B cell (primary cell): ENCODE data around the gene ASTN2. TPM values are rescaled to one million over a fixed set of nuclear protein-coding genes. Genes with fewer than 3 reads are reported as not detected.

Source experiments
- ATAC-seq: fragments of 200-7000 bp; cut with Tn5 transposase; one replicate; pipeline ENCODE4 v1.10.0; 2021; ENCODE audit warnings: low read depth, mild to moderate bottlenecking, moderate number of reproducible peaks, moderate library complexity
- CTCF ChIA-PET: fragments of 350-600 bp; sonication (Branson Sonifier 250); formaldehyde crosslinking; loops from one replicate; lab custom pipeline; 2021; ENCODE audit warnings: antibody characterized with exemption, inconsistent platforms; lab: Charles Lee
- POLR2A ChIA-PET: fragments of 350-600 bp; sonication (Branson Sonifier 250); formaldehyde crosslinking; loops from one replicate; lab custom pipeline; 2021; ENCODE audit warnings: antibody characterized with exemption; lab: Charles Lee
- DNase-seq: peaks from one replicate; pipeline ENCODE4 v3.0.0; 2013
- H2AFZ ChIP-seq: 2 replicates; pipeline ENCODE4 v1.6.1; 2012; ENCODE audit warnings: mild to moderate bottlenecking, low read depth, low read length; ENCODE audit not compliant: insufficient read depth, poor library complexity, severe bottlenecking
- H3K27ac ChIP-seq, 2 donors: 1 replicate in 1 of 2; 2 replicates in 1 of 2; pipeline ENCODE4 v1.5.1; 2012 to 2013; ENCODE audit warnings: low read length in 2 of 2, mild to moderate bottlenecking in 2 of 2, moderate library complexity in 1 of 2
- H3K27me3 ChIP-seq, 4 experiments: fragments of 200-600 bp in 1 of 4; sonication (generic) in 1 of 4; replicated peaks in 1 of 4; 1 replicate in 2 of 4; 2 replicates in 2 of 4; pipeline versions ENCODE4 v1.6.1 to v1.7.0; 2013 to 2016; ENCODE audit warnings: low read length in 3 of 4, mild to moderate bottlenecking in 2 of 4, mixed read lengths in 1 of 4, moderate library complexity in 1 of 4; ENCODE audit not compliant: insufficient read depth in 4 of 4, control insufficient read depth in 3 of 4; ENCODE audit errors: control extremely low read depth in 1 of 4
- H3K36me3 ChIP-seq, 2 experiments: replicated peaks in 1 of 2; 1 replicate in 1 of 2; 2 replicates in 1 of 2; pipeline versions ENCODE4 v1.6.1 to v1.7.1; 2013; ENCODE audit warnings: low read length in 1 of 2; ENCODE audit not compliant: insufficient read depth in 2 of 2, control insufficient read depth in 1 of 2; ENCODE audit errors: control extremely low read depth in 1 of 2, extremely low read depth in 1 of 2
- H3K4me1 ChIP-seq, 2 donors: fragments of 200-600 bp in 1 of 2; sonication (generic) in 1 of 2; 1 replicate in 1 of 2; 2 replicates in 1 of 2; pipeline versions ENCODE4 v1.5.1 to v1.6.1; 2013 to 2017; ENCODE audit warnings: low read length in 2 of 2; ENCODE audit not compliant: control insufficient read depth in 2 of 2, insufficient read depth in 2 of 2
- H3K4me2 ChIP-seq: replicated peaks from 2 replicates; pipeline ENCODE3; 2012; ENCODE audit warnings: mild to moderate bottlenecking, low read depth, low read length; ENCODE audit not compliant: poor library complexity, severe bottlenecking
- H3K4me3 ChIP-seq, 5 experiments: fragments of 200-600 bp in 1 of 5; sonication (generic) in 1 of 5; 1 replicate in 3 of 5; 2 replicates in 2 of 5; pipeline versions ENCODE4 v1.5.1 to v1.7.0; 2011 to 2016; ENCODE audit warnings: low read length in 4 of 5, mild to moderate bottlenecking in 4 of 5, low read depth in 2 of 5, control low read depth in 1 of 5, moderate library complexity in 1 of 5; ENCODE audit not compliant: insufficient read depth in 1 of 5; ENCODE audit errors: control extremely low read depth in 1 of 5, extremely low read depth in 1 of 5
- H3K79me2 ChIP-seq: fragments of 200-600 bp; sonication (generic); one replicate; pipeline ENCODE4 v1.6.0; 2016; ENCODE audit warnings: low read length; ENCODE audit not compliant: control insufficient read depth, insufficient read depth
- H3K9ac ChIP-seq: fragments of 200-600 bp; sonication (generic); 2 replicates; pipeline ENCODE4 v1.6.1; 2017; ENCODE audit warnings: mild to moderate bottlenecking, low read length, moderate library complexity
- H3K9me3 ChIP-seq, 3 donors: one replicate each; pipeline versions ENCODE4 v1.6.1 to v1.7.1; 2013; ENCODE audit warnings: low read length in 2 of 3; ENCODE audit not compliant: control insufficient read depth in 2 of 3, insufficient read depth in 1 of 3; ENCODE audit errors: control extremely low read depth in 1 of 3
- H4K20me1 ChIP-seq: 2 replicates; pipeline ENCODE4 v1.6.0; 2012; ENCODE audit warnings: mild to moderate bottlenecking, low read length; ENCODE audit not compliant: insufficient read depth, control insufficient read depth, poor library complexity, severe bottlenecking
- H3K27ac Mint-ChIP-seq: one replicate; pipeline ENCODE4 v1.8.0; 2021; ENCODE audit warnings: mixed read lengths
- H3K27me3 Mint-ChIP-seq: one replicate; pipeline ENCODE4 v1.8.0; 2021; ENCODE audit warnings: mixed read lengths
- H3K4me1 Mint-ChIP-seq: one replicate; pipeline ENCODE4 v1.8.0; 2021; ENCODE audit warnings: mixed read lengths
- H3K4me3 Mint-ChIP-seq: one replicate; pipeline ENCODE4 v1.8.0; 2021; ENCODE audit warnings: mixed read lengths
- H3K9me3 Mint-ChIP-seq: one replicate; pipeline ENCODE4 v1.8.0; 2022; ENCODE audit warnings: mixed read lengths; ENCODE audit not compliant: insufficient read depth
- EZH2 ChIP-seq: IDR thresholded peaks from 2 replicates; pipeline ENCODE4 v1.6.1; 2012; ENCODE audit warnings: borderline replicate concordance, low read depth, mild to moderate bottlenecking, moderate library complexity, low read length; ENCODE audit not compliant: insufficient read depth, poor library complexity, severe bottlenecking
- WGBS: methylation state at CpG from one replicate; pipeline ENCODE4 v1.1.5; 2013; ENCODE audit warnings: missing lambda C conversion rate; ENCODE audit not compliant: insufficient coverage; 5-methylcytosine and 5-hydroxymethylcytosine counted together
- intact Hi-C: fragments of 100-400 bp; cut with micrococcal nuclease; formaldehyde crosslinking; loops from one replicate; pipeline ENCODE4 v1.10.0; 2022
- polyA plus RNA-seq: library from polyadenylated mRNA; depleted of rRNA; stranded (reverse); fragments of >200 nt; gene quantifications from 2 replicates; pipeline ENCODE4 v1.2.3, GENCODE V29; 2012
- total RNA-seq, 2 donors: library from RNA; stranded (reverse); fragments of 120-200 nt in 1 of 2; gene quantifications; 1 replicate in 1 of 2; 2 replicates in 1 of 2; pipeline versions ENCODE4 v1.2.3 to v1.2.4, GENCODE V29; 2013 to 2022
- TF ChIP-seq, protein P1 (sequence below): fragments of 200-600 bp; IDR thresholded peaks from one replicate; pipeline ENCODE4 v1.8.0; 2022; ENCODE audit warnings: antibody characterized with exemption, mild to moderate bottlenecking

ASTN2 gene
- total and polyA plus RNA-seq, 2 donors (not counting 1 experiment from before 2014, with no cell fraction given) = 1.2 to 3.6 TPM

DNA sequence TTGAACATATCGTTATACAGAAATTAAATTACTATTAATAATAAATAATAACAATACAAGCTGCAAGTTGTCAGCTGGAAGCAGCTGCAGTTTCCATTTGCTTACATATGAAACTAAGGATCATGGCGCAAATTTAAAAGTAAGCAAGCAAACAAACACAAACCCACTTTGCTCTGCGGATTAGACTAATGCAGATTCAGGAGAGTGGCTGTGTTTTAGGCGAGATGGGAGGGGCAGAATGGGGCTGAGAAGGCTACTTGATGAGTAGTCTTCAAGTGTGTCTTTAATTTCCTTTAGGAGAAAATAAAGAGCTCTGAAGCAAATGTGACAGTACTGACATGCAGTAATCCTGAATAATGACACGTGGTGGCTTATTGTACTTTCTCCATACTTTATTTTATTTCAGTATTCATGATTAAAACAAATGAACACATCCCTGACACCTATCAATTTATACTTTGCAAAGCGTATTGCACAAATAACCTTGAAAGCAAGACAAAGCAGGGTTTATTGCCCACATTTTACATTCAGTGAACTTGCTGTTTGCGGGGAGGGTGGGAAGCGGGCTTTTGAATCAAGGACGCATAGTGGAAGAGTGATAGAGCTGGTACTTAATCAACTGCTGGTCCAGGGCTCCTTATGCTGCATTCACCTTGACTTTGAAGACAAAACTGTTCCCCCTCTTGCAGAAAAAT, 949.1 kb downstream of the ASTN2 start:
- Mint-ChIP-seq H3K4me1 (no peaks in the 10 kb centered on the region), H3K9me3 (no peaks in the 10 kb centered on the region), H3K27me3 (no peaks in the 10 kb centered on the region), H3K27ac (no peak overlapping the region), H3K4me3 (no peak overlapping the region)
- DNase-seq (no peak), ATAC-seq (no peak)
- POLR2A ChIA-PET = no interaction called here
- no peak overlapping the region for H3K4me3 ChIP-seq
- H3K27ac ChIP-seq = no peak overlapping the region
- no peak overlapping the region for H3K4me2 ChIP-seq
- TF ChIP-seq EZH2 = no peak
- TF ChIP-seq, protein P1, sequence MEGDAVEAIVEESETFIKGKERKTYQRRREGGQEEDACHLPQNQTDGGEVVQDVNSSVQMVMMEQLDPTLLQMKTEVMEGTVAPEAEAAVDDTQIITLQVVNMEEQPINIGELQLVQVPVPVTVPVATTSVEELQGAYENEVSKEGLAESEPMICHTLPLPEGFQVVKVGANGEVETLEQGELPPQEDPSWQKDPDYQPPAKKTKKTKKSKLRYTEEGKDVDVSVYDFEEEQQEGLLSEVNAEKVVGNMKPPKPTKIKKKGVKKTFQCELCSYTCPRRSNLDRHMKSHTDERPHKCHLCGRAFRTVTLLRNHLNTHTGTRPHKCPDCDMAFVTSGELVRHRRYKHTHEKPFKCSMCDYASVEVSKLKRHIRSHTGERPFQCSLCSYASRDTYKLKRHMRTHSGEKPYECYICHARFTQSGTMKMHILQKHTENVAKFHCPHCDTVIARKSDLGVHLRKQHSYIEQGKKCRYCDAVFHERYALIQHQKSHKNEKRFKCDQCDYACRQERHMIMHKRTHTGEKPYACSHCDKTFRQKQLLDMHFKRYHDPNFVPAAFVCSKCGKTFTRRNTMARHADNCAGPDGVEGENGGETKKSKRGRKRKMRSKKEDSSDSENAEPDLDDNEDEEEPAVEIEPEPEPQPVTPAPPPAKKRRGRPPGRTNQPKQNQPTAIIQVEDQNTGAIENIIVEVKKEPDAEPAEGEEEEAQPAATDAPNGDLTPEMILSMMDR = no peak
- H3K36me3 ChIP-seq = no peaks in the 10 kb centered on the region
- intact Hi-C loops = no loop called here
- 100% methylated on average over 3 of the region's 9 CpGs for WGBS
- H3K9ac ChIP-seq = no peak overlapping the region
- H3K79me2 ChIP-seq = no peaks in the 10 kb centered on the region
- no peaks in the 10 kb centered on the region for H3K4me1 ChIP-seq
- H3K9me3 ChIP-seq = no peaks in the 10 kb centered on the region
- no peaks in the 10 kb centered on the region for H3K27me3 ChIP-seq
- CTCF ChIA-PET = no interaction called here
- H4K20me1 ChIP-seq = no peaks in the 10 kb centered on the region
- no peak overlapping the region for H2AFZ ChIP-seq

GRCh38 chr9:116464987-116465571, 949.8 kb downstream of the ASTN2 start:
- Mint-ChIP-seq H3K27me3 (no peaks in the 10 kb centered on the region), H3K27ac (no peak overlapping the region), H3K4me1 (no peaks in the 10 kb centered on the region), H3K9me3 (no peaks in the 10 kb centered on the region), H3K4me3 (no peak overlapping the region)
- no peak overlapping the region for H3K9ac ChIP-seq
- WGBS = 87% methylated on average over 7 of the region's 12 CpGs
- no peaks in the 10 kb centered on the region for H3K27me3 ChIP-seq
- TF ChIP-seq, protein P1 = no peak
- TF ChIP-seq EZH2 = no peak
- no peak for ATAC-seq
- intact Hi-C loops = no loop called here
- ChIA-PET POLR2A (no interaction called here), CTCF (no interaction called here)
- no peak overlapping the region for H2AFZ ChIP-seq
- H3K36me3 ChIP-seq = no peaks in the 10 kb centered on the region
- H4K20me1 ChIP-seq = no peaks in the 10 kb centered on the region
- DNase-seq = no peak
- no peak overlapping the region for H3K4me2 ChIP-seq
- H3K27ac ChIP-seq = no peak overlapping the region
- no peaks in the 10 kb centered on the region for H3K4me1 ChIP-seq
- H3K79me2 ChIP-seq = no peaks in the 10 kb centered on the region
- no peaks in the 10 kb centered on the region for H3K9me3 ChIP-seq
- no peak overlapping the region for H3K4me3 ChIP-seq
